Neural progenitor cell (in vitro differentiated cells): ENCODE results near the gene UMAD1.

ENCODE experiments used
- CTCF ChIP-seq: fragments of 200-600 bp; sonication (generic); IDR thresholded peaks from 2 replicates; pipeline ENCODE4 v1.5.1; 2017; ENCODE audit warnings: antibody characterized with exemption, mild to moderate bottlenecking
- EZH2 ChIP-seq: fragments of 200-600 bp; sonication (generic); IDR thresholded peaks from 2 replicates; pipeline ENCODE4 v1.6.1; 2017; ENCODE audit warnings: antibody characterized with exemption, mild to moderate bottlenecking, moderate library complexity

GRCh38 chr7:7686811-7687508 is 46.4 kb downstream of the UMAD1 start:
- no peak for TF ChIP-seq CTCF
- no peak for TF ChIP-seq EZH2
